ENCODE data around the gene STK32C.

DNA sequence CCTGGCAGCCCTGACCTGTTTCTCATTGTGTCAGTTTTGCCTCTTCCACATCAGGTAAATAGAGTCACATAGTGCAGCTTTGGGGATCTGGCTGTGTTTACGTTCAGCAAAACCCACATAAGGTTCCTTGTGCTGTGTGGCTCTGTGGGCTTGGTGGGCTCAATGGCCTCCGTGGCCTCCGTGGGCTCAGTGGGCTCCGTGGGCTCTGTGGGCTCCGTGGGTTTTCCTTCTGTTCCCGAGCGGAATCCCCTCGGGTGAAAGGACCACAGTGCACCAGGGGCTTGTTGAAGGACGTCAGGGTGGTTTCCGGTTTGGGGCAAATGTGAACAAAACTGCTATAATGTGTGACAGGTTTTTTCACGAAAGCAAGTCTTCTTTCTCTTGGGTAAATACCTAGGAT lies 133.5 kb downstream of the STK32C start:
- TF ChIP-seq, protein P1, sequence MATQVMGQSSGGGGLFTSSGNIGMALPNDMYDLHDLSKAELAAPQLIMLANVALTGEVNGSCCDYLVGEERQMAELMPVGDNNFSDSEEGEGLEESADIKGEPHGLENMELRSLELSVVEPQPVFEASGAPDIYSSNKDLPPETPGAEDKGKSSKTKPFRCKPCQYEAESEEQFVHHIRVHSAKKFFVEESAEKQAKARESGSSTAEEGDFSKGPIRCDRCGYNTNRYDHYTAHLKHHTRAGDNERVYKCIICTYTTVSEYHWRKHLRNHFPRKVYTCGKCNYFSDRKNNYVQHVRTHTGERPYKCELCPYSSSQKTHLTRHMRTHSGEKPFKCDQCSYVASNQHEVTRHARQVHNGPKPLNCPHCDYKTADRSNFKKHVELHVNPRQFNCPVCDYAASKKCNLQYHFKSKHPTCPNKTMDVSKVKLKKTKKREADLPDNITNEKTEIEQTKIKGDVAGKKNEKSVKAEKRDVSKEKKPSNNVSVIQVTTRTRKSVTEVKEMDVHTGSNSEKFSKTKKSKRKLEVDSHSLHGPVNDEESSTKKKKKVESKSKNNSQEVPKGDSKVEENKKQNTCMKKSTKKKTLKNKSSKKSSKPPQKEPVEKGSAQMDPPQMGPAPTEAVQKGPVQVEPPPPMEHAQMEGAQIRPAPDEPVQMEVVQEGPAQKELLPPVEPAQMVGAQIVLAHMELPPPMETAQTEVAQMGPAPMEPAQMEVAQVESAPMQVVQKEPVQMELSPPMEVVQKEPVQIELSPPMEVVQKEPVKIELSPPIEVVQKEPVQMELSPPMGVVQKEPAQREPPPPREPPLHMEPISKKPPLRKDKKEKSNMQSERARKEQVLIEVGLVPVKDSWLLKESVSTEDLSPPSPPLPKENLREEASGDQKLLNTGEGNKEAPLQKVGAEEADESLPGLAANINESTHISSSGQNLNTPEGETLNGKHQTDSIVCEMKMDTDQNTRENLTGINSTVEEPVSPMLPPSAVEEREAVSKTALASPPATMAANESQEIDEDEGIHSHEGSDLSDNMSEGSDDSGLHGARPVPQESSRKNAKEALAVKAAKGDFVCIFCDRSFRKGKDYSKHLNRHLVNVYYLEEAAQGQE (IDR thresholded peaks at IDR 0.05; ENCODE audit: insufficient read depth in 1 of 2, low read depth in 2 of 2, low read length in 2 of 2) = no peak
- TF ChIP-seq POLR2AphosphoS5 (IDR thresholded peaks at IDR 0.05; ENCODE audit: low read depth, low read length) (no peak), FOXP2 (optimal IDR thresholded peaks at IDR 0.05; ENCODE audit: borderline replicate concordance, extremely low read depth, extremely low read length, insufficient read depth) (no peak), TAF1 (IDR thresholded peaks at IDR 0.05; ENCODE audit: borderline replicate concordance, insufficient read depth, low read length) (no peak), SIN3A (IDR thresholded peaks at IDR 0.05; ENCODE audit: borderline replicate concordance, insufficient read depth, low read length) (no peak)

Measured in PFSK-1 (cell line).